Astrocyte (in vitro differentiated cells and primary cell): Measurements from ENCODE around the gene VIPR2. TPM values are rescaled to one million over a fixed set of nuclear protein-coding genes. Genes with fewer than 3 reads are reported as not detected.
"Not testable (repeated sequence)": the region's sequence is repeated elsewhere in the genome, so short reads cannot be mapped to it uniquely, and the experiment has no call there.

Source experiments
- DNase-seq: peaks from one replicate; pipeline ENCODE4 v3.0.0-alpha.2; 2010; ENCODE audit warnings: low read depth
- FAIRE-seq: peaks from 2 replicates; lab custom pipeline; 2011; peaks lifted over from hg19 to GRCh38; lab: Jason Lieb, UNC
- H2AFZ ChIP-seq: 2 replicates; pipeline ENCODE4 v1.6.0; 2012; ENCODE audit warnings: low read depth, low read length, inconsistent platforms
- H3K27ac ChIP-seq: 2 replicates; pipeline ENCODE4 v1.5.1; 2011; ENCODE audit warnings: low read depth, low read length, inconsistent platforms
- H3K27me3 ChIP-seq: 2 replicates; pipeline ENCODE4 v1.6.0; 2011; ENCODE audit warnings: low read length, inconsistent platforms; ENCODE audit not compliant: insufficient read depth
- H3K36me3 ChIP-seq: 2 replicates; pipeline ENCODE4 v1.5.1; 2011; ENCODE audit warnings: low read length, inconsistent platforms; ENCODE audit not compliant: insufficient read depth
- H3K4me1 ChIP-seq: 2 replicates; pipeline ENCODE4 v1.5.1; 2011; ENCODE audit warnings: low read length, inconsistent platforms; ENCODE audit not compliant: insufficient read depth
- H3K4me2 ChIP-seq: 2 replicates; pipeline ENCODE4 v1.6.0; 2012; ENCODE audit warnings: low read length, inconsistent platforms
- H3K4me3 ChIP-seq: 2 replicates; pipeline ENCODE4 v1.5.1; 2011; ENCODE audit warnings: low read depth, mild to moderate bottlenecking, low read length, inconsistent platforms; ENCODE audit not compliant: insufficient read depth
- H3K79me2 ChIP-seq: 2 replicates; pipeline ENCODE4 v1.6.0; 2012; ENCODE audit warnings: mild to moderate bottlenecking, low read length, inconsistent platforms; ENCODE audit not compliant: insufficient read depth
- H3K9ac ChIP-seq: 2 replicates; pipeline ENCODE4 v1.6.0; 2012; ENCODE audit warnings: mild to moderate bottlenecking, low read length, inconsistent platforms
- H3K9me3 ChIP-seq: 2 replicates; pipeline ENCODE4 v1.5.1; 2012; ENCODE audit warnings: low read depth, mild to moderate bottlenecking, low read length, inconsistent platforms; ENCODE audit not compliant: insufficient read depth
- H4K20me1 ChIP-seq: 2 replicates; pipeline ENCODE4 v1.6.0; 2012; ENCODE audit warnings: low read length, inconsistent platforms; ENCODE audit not compliant: insufficient read depth
- H3K27ac Mint-ChIP-seq: one replicate; pipeline ENCODE4 v1.8.0; 2021; ENCODE audit warnings: mild to moderate bottlenecking, mixed read lengths; ENCODE audit not compliant: unreplicated experiment
- H3K27me3 Mint-ChIP-seq: one replicate; pipeline ENCODE4 v1.8.0; 2021; ENCODE audit warnings: low read depth, mixed read lengths; ENCODE audit not compliant: unreplicated experiment
- H3K36me3 Mint-ChIP-seq: one replicate; pipeline ENCODE4 v1.8.0; 2021; ENCODE audit warnings: low read depth, mixed read lengths; ENCODE audit not compliant: unreplicated experiment
- H3K4me1 Mint-ChIP-seq: one replicate; pipeline ENCODE4 v1.8.0; 2021; ENCODE audit warnings: low read depth, mixed read lengths; ENCODE audit not compliant: unreplicated experiment
- H3K4me3 Mint-ChIP-seq: one replicate; pipeline ENCODE4 v1.8.0; 2021; ENCODE audit warnings: mild to moderate bottlenecking, moderate library complexity, mixed read lengths; ENCODE audit not compliant: unreplicated experiment
- H3K9me3 Mint-ChIP-seq: one replicate; pipeline ENCODE4 v1.8.0; 2021; ENCODE audit warnings: mild to moderate bottlenecking, mixed read lengths; ENCODE audit not compliant: unreplicated experiment
- CTCF ChIP-seq: IDR thresholded peaks from 2 replicates; pipeline ENCODE4 v1.5.1; 2011; ENCODE audit warnings: low read depth, mild to moderate bottlenecking, inconsistent platforms, low read length, moderate library complexity; ENCODE audit not compliant: insufficient read depth
- EZH2 ChIP-seq: IDR thresholded peaks from 2 replicates; pipeline ENCODE4 v1.6.1; 2012; ENCODE audit warnings: mild to moderate bottlenecking, low read length, inconsistent platforms; ENCODE audit not compliant: insufficient read depth
- total RNA-seq: library from RNA; stranded (reverse); gene quantifications from 2 replicates; pipeline ENCODE4 v1.2.1, GENCODE V29; 2021

VIPR2 gene
- total RNA-seq, 1 donor from 2014 or later, result 0.68 TPM

- no peak overlapping the region for H2AFZ ChIP-seq
- TF ChIP-seq EZH2 (no peak), CTCF (no peak)
- Mint-ChIP-seq H3K27ac (no peak overlapping the region), H3K36me3 (peaks cover 4% of the 10 kb centered on the region), H3K4me3 (no peak overlapping the region), H3K9me3 (peaks cover 9% of the 10 kb centered on the region), H3K4me1 (no peaks in the 10 kb centered on the region), H3K27me3 (peaks cover 5% of the 10 kb centered on the region)
- no peak overlapping the region for H3K4me3 ChIP-seq
- H4K20me1 ChIP-seq, result no peaks in the 10 kb centered on the region
- no peak overlapping the region for H3K4me2 ChIP-seq
- H3K9ac ChIP-seq, result no peak overlapping the region
- no peaks in the 10 kb centered on the region for H3K79me2 ChIP-seq
- no peaks in the 10 kb centered on the region for H3K4me1 ChIP-seq
- peaks cover 7% of the 10 kb centered on the region for H3K9me3 ChIP-seq
- H3K27me3 ChIP-seq, result no peaks in the 10 kb centered on the region
- no peak for FAIRE-seq
- H3K36me3 ChIP-seq, result no peaks in the 10 kb centered on the region
- H3K27ac ChIP-seq, result no peak overlapping the region
- DNase-seq, result no peak
Measured at GRCh38 chr7:159000859-159001435, 143.7 kb downstream of the VIPR2 start.

- no peak overlapping the region for H3K4me2 ChIP-seq
- H3K79me2 ChIP-seq, result no peaks in the 10 kb centered on the region
- Mint-ChIP-seq H3K4me1 (no peaks in the 10 kb centered on the region), H3K27me3 (peaks cover 5% of the 10 kb centered on the region), H3K36me3 (peaks cover 4% of the 10 kb centered on the region), H3K9me3 (peaks cover 10% of the 10 kb centered on the region), H3K4me3 (no peak overlapping the region), H3K27ac (no peak overlapping the region)
- H3K9ac ChIP-seq, result no peak overlapping the region
- peaks cover 7% of the 10 kb centered on the region for H3K9me3 ChIP-seq
- FAIRE-seq (no peak), DNase-seq (no peak)
- no peaks in the 10 kb centered on the region for H3K27me3 ChIP-seq
- H2AFZ ChIP-seq, result no peak overlapping the region
- H3K36me3 ChIP-seq, result no peaks in the 10 kb centered on the region
- H4K20me1 ChIP-seq, result no peaks in the 10 kb centered on the region
- no peaks in the 10 kb centered on the region for H3K4me1 ChIP-seq
- TF ChIP-seq EZH2 (no peak), CTCF (no peak)
- no peak overlapping the region for H3K27ac ChIP-seq
- no peak overlapping the region for H3K4me3 ChIP-seq
Measured at GRCh38 chr7:159000070-159000469, 144.6 kb downstream of the VIPR2 start.

- Histone ChIP-seq H3K27me3 (no peaks in the 10 kb centered on the region), H3K9me3 (peaks cover 7% of the 10 kb centered on the region), H4K20me1 (no peaks in the 10 kb centered on the region), H2AFZ (no peak overlapping the region), H3K4me1 (no peaks in the 10 kb centered on the region), H3K4me2 (no peak overlapping the region), H3K9ac (no peak overlapping the region), H3K36me3 (no peaks in the 10 kb centered on the region), H3K4me3 (no peak overlapping the region), H3K79me2 (no peaks in the 10 kb centered on the region), H3K27ac (no peak overlapping the region)
- Mint-ChIP-seq H3K36me3 (peaks cover 4% of the 10 kb centered on the region), H3K4me1 (no peaks in the 10 kb centered on the region), H3K4me3 (no peak overlapping the region), H3K27me3 (peaks cover 9% of the 10 kb centered on the region), H3K9me3 (peaks cover 16% of the 10 kb centered on the region), H3K27ac (no peak overlapping the region)
- DNase-seq (no peak), FAIRE-seq (no peak)
- TF ChIP-seq EZH2 (no peak), CTCF (no peak)
Measured at GRCh38 chr7:158999496-158999895, 145.2 kb downstream of the VIPR2 start.

DNA sequence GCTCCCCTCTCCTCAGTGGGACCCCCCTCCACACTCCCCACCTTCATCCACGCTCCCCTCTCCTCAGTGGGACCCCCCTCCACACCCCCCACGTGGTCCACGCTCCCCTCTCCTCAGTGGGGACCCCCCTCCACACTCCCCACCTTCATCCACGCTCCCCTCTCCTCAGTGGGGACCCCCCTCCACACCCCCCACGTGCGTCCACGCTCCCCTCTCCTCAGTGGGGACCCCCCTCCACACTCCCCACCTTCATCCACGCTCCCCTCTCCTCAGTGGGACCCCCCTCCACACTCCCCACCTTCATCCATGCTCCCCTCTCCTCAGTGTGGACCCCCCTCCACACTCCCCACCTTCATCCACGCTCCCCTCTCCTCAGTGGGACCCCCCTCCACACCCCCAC is 146.4 kb downstream of the VIPR2 start:
- not testable (repeated sequence) for H2AFZ ChIP-seq, H3K9me3 ChIP-seq, H3K27ac Mint-ChIP-seq, H3K36me3 Mint-ChIP-seq, H3K27me3 ChIP-seq, H3K4me2 ChIP-seq, H3K9ac ChIP-seq, H3K4me3 Mint-ChIP-seq, H3K36me3 ChIP-seq, H3K79me2 ChIP-seq, DNase-seq, H3K4me3 ChIP-seq, H3K4me1 ChIP-seq, H4K20me1 ChIP-seq, FAIRE-seq, H3K27ac ChIP-seq, H3K4me1 Mint-ChIP-seq
- peaks cover 22% of the 10 kb centered on the region for H3K9me3 Mint-ChIP-seq
- H3K27me3 Mint-ChIP-seq, result peaks cover 15% of the 10 kb centered on the region
